Myocyte (in vitro differentiated cells): Measurements from ENCODE around the gene LIMA1. TPM values are rescaled to one million over a fixed set of nuclear protein-coding genes. Genes with fewer than 3 reads are reported as not detected.
"Not testable (repeated sequence)": the region's sequence is repeated elsewhere in the genome, so short reads cannot be mapped to it uniquely, and the experiment has no call there.

ENCODE experiments used
- DNase-seq: peaks from one replicate; pipeline ENCODE4 v3.0.0-alpha.2; 2012; ENCODE audit warnings: low read depth
- total RNA-seq: library from RNA; depleted of rRNA; stranded (reverse); fragments of >200 nt; gene quantifications from 2 replicates; pipeline ENCODE4 v1.2.3, GENCODE V29; 2014

LIMA1 gene
- total RNA-seq, 1 donor from 2014 or later: 137 TPM

- peak; percentile 29 for DNase-seq
Observed at GRCh38 chr12:50248411-50248810, 34.9 kb downstream of the LIMA1 start.

GRCh38 chr12:50247665-50248064 is 35.7 kb downstream of the LIMA1 start:
- DNase-seq: not testable (repeated sequence)

- peak; percentile 98 for DNase-seq
Observed at GRCh38 chr12:50246873-50247612, 36.3 kb downstream of the LIMA1 start.

GRCh38 chr12:50246197-50246865 is 37.0 kb downstream of the LIMA1 start:
- peak; percentile 31 for DNase-seq

GRCh38 chr12:50243507-50243906 is 39.8 kb downstream of the LIMA1 start:
- DNase-seq: no peak

- peak; percentile 54 for DNase-seq
Observed at GRCh38 chr12:50242751-50243191, 40.5 kb downstream of the LIMA1 start.

GRCh38 chr12:50241178-50241577 is 42.1 kb downstream of the LIMA1 start:
- DNase-seq: no peak

- peak; percentile 28 for DNase-seq
Observed at GRCh38 chr12:50240792-50241114, 42.6 kb downstream of the LIMA1 start.

GRCh38 chr12:50240096-50240791 is 43.1 kb downstream of the LIMA1 start:
- DNase-seq: no peak

GRCh38 chr12:50239355-50239891 is 43.9 kb downstream of the LIMA1 start:
- no peak for DNase-seq

- no peak for DNase-seq
Observed at GRCh38 chr12:50234347-50234746, 49.0 kb downstream of the LIMA1 start.

- no peak for DNase-seq
Observed at GRCh38 chr12:50232771-50233209, 50.5 kb downstream of the LIMA1 start.

GRCh38 chr12:50232206-50232605 is 51.1 kb downstream of the LIMA1 start:
- no peak for DNase-seq

- DNase-seq: peak; percentile 57
Observed at GRCh38 chr12:50231346-50231745, 52.0 kb downstream of the LIMA1 start.

GRCh38 chr12:50230217-50230616 is 53.1 kb downstream of the LIMA1 start:
- DNase-seq: no peak

- peak; percentile 71 for DNase-seq
Observed at GRCh38 chr12:50224026-50224692, 59.2 kb downstream of the LIMA1 start.

GRCh38 chr12:50222275-50222783 is 61.0 kb downstream of the LIMA1 start:
- peak; percentile 90 for DNase-seq

- DNase-seq: peak; percentile 79
Observed at GRCh38 chr12:50221228-50222008, 61.9 kb downstream of the LIMA1 start.

GRCh38 chr12:50220363-50220995 is 62.8 kb downstream of the LIMA1 start:
- peak; percentile 61 for DNase-seq

GRCh38 chr12:50219544-50219943 is 63.8 kb downstream of the LIMA1 start:
- no peak for DNase-seq
